OCI-LY3 (cell line): Measurements from ENCODE around the gene PIEZO2.

Experiments
- CTCF ChIP-seq: fragments of 200-600, 300-600 bp; sonication (generic); IDR thresholded peaks from 2 replicates; pipeline ENCODE4 v1.5.1; 2014; ENCODE audit warnings: antibody characterized with exemption, low read length, low read depth
- EZH2phosphoT487 ChIP-seq: fragments of 200-600 bp; shearing (Covaris generic); IDR thresholded peaks from 2 replicates; pipeline ENCODE4 v1.6.1; 2018; ENCODE audit warnings: antibody characterized with exemption, mixed run types, low read depth

DNA sequence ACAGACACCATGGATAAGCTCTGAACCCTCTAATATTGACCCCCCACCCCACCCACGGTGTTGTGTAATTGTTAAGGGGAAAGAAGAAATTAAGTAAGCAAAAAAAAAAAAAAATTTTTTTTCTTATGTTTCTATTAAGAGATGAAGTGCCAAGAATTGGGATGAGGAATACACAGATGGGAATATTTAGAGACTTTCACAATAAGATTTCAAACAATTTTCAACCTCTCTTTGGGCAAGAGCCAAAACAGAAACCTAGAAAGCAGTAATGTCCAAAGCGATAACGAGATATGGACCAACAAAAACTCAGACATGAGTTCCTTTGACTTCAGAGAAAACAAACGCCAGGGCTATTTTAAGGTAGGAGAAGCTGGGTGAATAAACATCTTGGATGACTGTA is 14.4 kb downstream of the PIEZO2 start:
- TF ChIP-seq CTCF (no peak), EZH2phosphoT487 (no peak)
